HL-60 (cell line): ENCODE data around the gene CDH22.

Experiments
- DNase-seq, 2 experiments: peaks; one replicate each; pipeline ENCODE4 v3.0.0-alpha.2; 2010 to 2020; ENCODE audit warnings: low read depth in 1 of 2, low spot score in 1 of 2
- H3K27ac ChIP-seq: fragments of 250-450 bp; sonication (Bioruptor Pico); replicated peaks from 2 replicates; pipeline ENCODE4 v1.5.1; 2020; ENCODE audit warnings: mild to moderate bottlenecking, moderate library complexity
- H3K27me3 ChIP-seq: fragments of 250-450 bp; sonication (Bioruptor Pico); 2 replicates; pipeline ENCODE4 v1.5.1; 2021; ENCODE audit warnings: mild to moderate bottlenecking, moderate library complexity; ENCODE audit not compliant: insufficient read depth, poor library complexity, severe bottlenecking
- H3K4me3 ChIP-seq: replicated peaks from 2 replicates; pipeline ENCODE4 v1.5.1; 2011; ENCODE audit warnings: mild to moderate bottlenecking, control low read depth, low read length; ENCODE audit not compliant: insufficient read depth
- GABPA ChIP-seq: IDR thresholded peaks from 2 replicates; pipeline ENCODE4 v1.6.1; 2012; ENCODE audit warnings: low read depth
- POLR2AphosphoS5 ChIP-seq: IDR thresholded peaks from 2 replicates; pipeline ENCODE4 v1.6.1; 2012; ENCODE audit warnings: low read depth
- REST ChIP-seq: IDR thresholded peaks from 2 replicates; pipeline ENCODE4 v1.6.1; 2012; ENCODE audit warnings: low read depth; ENCODE audit not compliant: insufficient replicate concordance
- SPI1 ChIP-seq: IDR thresholded peaks from 2 replicates; pipeline ENCODE4 v1.6.1; 2012; ENCODE audit warnings: low read depth, mild to moderate bottlenecking, borderline replicate concordance
- TF ChIP-seq, protein P1 (sequence below): IDR thresholded peaks from one replicate; pipeline ENCODE4 v1.5.1; 2011; ENCODE audit warnings: low read length, control low read depth, inconsistent platforms; ENCODE audit not compliant: insufficient read depth

The CDH22 gene

DNA sequence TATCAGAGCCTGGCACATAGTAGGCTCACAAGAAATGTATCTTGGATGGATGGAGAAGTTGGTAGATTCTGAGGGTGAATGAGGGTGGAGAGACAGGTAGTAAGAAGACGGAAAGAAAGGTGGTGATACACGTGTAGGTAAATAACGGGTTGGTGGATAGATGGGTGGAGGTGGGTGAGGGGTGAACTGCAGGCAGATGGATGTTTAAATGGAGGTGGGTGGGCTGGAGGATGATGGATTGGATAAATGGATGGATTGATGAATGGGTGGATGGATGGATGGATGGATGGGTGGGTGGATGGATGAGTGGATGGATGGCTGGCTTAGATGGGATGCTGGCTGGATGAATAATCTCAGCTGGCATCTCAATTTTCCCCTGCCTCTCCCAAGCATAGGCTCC, 9.9 kb downstream of the CDH22 start:
- no peak for DNase-seq
- H3K27me3 ChIP-seq, result no peaks in the 10 kb centered on the region
- H3K4me3 ChIP-seq, result no peak overlapping the region
- no peak overlapping the region for H3K27ac ChIP-seq
- TF ChIP-seq REST (no peak), SPI1 (no peak), GABPA (no peak), POLR2AphosphoS5 (no peak)
- TF ChIP-seq, protein P1, sequence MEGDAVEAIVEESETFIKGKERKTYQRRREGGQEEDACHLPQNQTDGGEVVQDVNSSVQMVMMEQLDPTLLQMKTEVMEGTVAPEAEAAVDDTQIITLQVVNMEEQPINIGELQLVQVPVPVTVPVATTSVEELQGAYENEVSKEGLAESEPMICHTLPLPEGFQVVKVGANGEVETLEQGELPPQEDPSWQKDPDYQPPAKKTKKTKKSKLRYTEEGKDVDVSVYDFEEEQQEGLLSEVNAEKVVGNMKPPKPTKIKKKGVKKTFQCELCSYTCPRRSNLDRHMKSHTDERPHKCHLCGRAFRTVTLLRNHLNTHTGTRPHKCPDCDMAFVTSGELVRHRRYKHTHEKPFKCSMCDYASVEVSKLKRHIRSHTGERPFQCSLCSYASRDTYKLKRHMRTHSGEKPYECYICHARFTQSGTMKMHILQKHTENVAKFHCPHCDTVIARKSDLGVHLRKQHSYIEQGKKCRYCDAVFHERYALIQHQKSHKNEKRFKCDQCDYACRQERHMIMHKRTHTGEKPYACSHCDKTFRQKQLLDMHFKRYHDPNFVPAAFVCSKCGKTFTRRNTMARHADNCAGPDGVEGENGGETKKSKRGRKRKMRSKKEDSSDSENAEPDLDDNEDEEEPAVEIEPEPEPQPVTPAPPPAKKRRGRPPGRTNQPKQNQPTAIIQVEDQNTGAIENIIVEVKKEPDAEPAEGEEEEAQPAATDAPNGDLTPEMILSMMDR, result no peak

DNA sequence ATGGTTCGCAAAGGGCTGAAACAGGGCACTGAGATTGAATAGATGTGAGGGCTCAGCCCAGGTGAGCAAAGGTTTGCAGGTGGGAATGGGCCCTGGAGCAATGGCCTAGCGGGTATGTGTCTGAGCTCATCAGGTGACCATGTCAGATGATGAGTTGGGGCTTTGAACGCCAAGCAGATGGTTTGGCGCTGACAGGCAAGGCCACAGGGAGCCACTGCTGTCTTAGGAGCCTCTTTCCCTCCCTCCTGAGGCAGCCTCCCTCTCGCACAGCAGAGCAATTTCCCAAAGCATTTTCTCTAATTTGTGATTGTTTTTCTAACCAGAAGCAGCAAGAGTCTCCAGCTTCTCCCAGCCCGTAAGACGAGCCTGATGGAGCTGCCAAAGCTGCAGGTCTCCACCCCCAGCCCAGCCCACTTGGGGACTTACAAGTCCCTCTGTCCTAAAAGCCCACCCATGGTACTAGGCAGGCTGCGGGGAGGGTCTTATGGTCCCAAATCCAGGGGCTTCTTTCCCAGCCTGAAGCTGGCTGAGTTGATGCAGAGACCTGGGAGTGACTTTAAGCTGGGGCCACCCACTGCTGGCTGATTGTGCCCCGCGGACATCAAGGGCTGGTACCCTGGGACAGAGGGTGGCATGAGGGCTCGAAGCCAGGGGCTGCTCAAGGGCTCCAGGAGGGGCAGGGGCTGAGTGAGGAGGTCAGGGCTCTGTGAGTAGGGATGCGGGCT, 11.6 kb downstream of the CDH22 start:
- no peak for TF ChIP-seq SPI1
- TF ChIP-seq REST, result no peak
- TF ChIP-seq POLR2AphosphoS5, result no peak
- TF ChIP-seq GABPA, result no peak
- TF ChIP-seq, protein P1, result no peak
- Histone ChIP-seq H3K27me3 (peaks cover 2% of the 10 kb centered on the region), H3K27ac (no peak overlapping the region), H3K4me3 (no peak overlapping the region)
- DNase-seq, result no peak

- peak in 1 of 2 experiments; percentile 5 for DNase-seq
- H3K27me3 ChIP-seq, result peaks cover 2% of the 10 kb centered on the region
- peak; percentile 97 for TF ChIP-seq REST
- no peak for TF ChIP-seq POLR2AphosphoS5
Measured at GRCh38 chr20:46293084-46293483, 15.2 kb downstream of the CDH22 start.

More at GRCh38 chr20:46293084-46293483, 15.2 kb downstream of the CDH22 start:
- Histone ChIP-seq H3K27ac (no peak overlapping the region), H3K4me3 (no peak overlapping the region)
